Measurements from ENCODE around the gene SNX25. TPM values are rescaled to one million over a fixed set of nuclear protein-coding genes. Genes with fewer than 3 reads are reported as not detected.

Gene SNX25
- total RNA-seq, 1 donor from 2014 or later, result 13.9 TPM

DNA sequence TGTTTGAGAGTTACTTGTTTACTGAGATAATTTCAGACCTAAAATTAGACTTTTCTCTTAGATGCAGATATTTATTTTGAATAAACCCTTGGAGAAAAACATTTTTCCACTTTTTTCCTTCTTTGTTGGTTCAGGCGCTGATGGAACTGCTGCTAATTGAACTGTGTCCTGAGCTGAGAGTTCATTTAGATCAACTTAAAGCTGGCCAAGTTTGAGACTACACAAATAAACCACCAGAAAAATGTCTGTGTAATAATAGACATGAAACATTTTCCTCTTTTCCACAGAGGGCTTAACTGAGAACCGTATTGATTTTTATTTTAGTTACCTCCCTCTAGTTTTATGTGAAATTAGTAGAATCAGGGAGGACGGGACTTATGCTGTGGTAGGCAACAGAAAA is 153.9 kb downstream of the SNX25 start:
- no peak for TF ChIP-seq CTCF (IDR thresholded peaks at IDR 0.05; ENCODE audit: unreplicated experiment)
- H3K27ac Mint-ChIP-seq, result no peak overlapping the region
- H3K9me3 Mint-ChIP-seq (ENCODE audit: low read depth), result no peaks in the 10 kb centered on the region
- DNase-seq (ENCODE audit: low spot score, unreplicated experiment), result no peak
- peaks cover 4% of the 10 kb centered on the region for H3K4me1 Mint-ChIP-seq (ENCODE audit: low read depth)
- peaks cover 7% of the 10 kb centered on the region for H3K36me3 Mint-ChIP-seq (ENCODE audit: insufficient read depth)
- H3K4me3 Mint-ChIP-seq (ENCODE audit: low read depth), result no peak overlapping the region
- H3K27me3 Mint-ChIP-seq, result no peaks in the 10 kb centered on the region

- H3K4me1 Mint-ChIP-seq (ENCODE audit: low read depth), result peaks cover 4% of the 10 kb centered on the region
- H3K27me3 Mint-ChIP-seq, result no peaks in the 10 kb centered on the region
- H3K4me3 Mint-ChIP-seq (ENCODE audit: low read depth), result no peak overlapping the region
- H3K27ac Mint-ChIP-seq, result no peak overlapping the region
- DNase-seq (ENCODE audit: low spot score, unreplicated experiment), result no peak
- TF ChIP-seq CTCF (IDR thresholded peaks at IDR 0.05; ENCODE audit: unreplicated experiment), result no peak
- H3K36me3 Mint-ChIP-seq (ENCODE audit: insufficient read depth), result peaks cover 8% of the 10 kb centered on the region
- H3K9me3 Mint-ChIP-seq (ENCODE audit: low read depth), result no peaks in the 10 kb centered on the region
Observed at GRCh38 chr4:185364886-185365285, 155.5 kb downstream of the SNX25 start.

GRCh38 chr4:185369731-185370130 is 160.3 kb downstream of the SNX25 start:
- Mint-ChIP-seq H3K4me1 (ENCODE audit: low read depth) (no peaks in the 10 kb centered on the region), H3K27ac (no peak overlapping the region), H3K4me3 (ENCODE audit: low read depth) (no peak overlapping the region), H3K36me3 (ENCODE audit: insufficient read depth) (peaks cover 13% of the 10 kb centered on the region), H3K9me3 (ENCODE audit: low read depth) (no peaks in the 10 kb centered on the region), H3K27me3 (peaks cover 4% of the 10 kb centered on the region)
- no peak for TF ChIP-seq CTCF (IDR thresholded peaks at IDR 0.05; ENCODE audit: unreplicated experiment)
- no peak for DNase-seq (ENCODE audit: low spot score, unreplicated experiment)

- H3K27ac Mint-ChIP-seq, result no peak overlapping the region
- H3K36me3 Mint-ChIP-seq (ENCODE audit: insufficient read depth), result peaks cover 13% of the 10 kb centered on the region
- no peak for DNase-seq (ENCODE audit: low spot score, unreplicated experiment)
- H3K27me3 Mint-ChIP-seq, result peaks cover 4% of the 10 kb centered on the region
- H3K4me3 Mint-ChIP-seq (ENCODE audit: low read depth), result no peak overlapping the region
- H3K9me3 Mint-ChIP-seq (ENCODE audit: low read depth), result no peaks in the 10 kb centered on the region
- no peaks in the 10 kb centered on the region for H3K4me1 Mint-ChIP-seq (ENCODE audit: low read depth)
- TF ChIP-seq CTCF (IDR thresholded peaks at IDR 0.05; ENCODE audit: unreplicated experiment), result no peak
Observed at GRCh38 chr4:185370268-185370949, 161.0 kb downstream of the SNX25 start.

GRCh38 chr4:185371702-185372101 is 162.3 kb downstream of the SNX25 start:
- no peaks in the 10 kb centered on the region for H3K4me1 Mint-ChIP-seq (ENCODE audit: low read depth)
- DNase-seq (ENCODE audit: low spot score, unreplicated experiment), result no peak
- no peak overlapping the region for H3K4me3 Mint-ChIP-seq (ENCODE audit: low read depth)
- peaks cover 13% of the 10 kb centered on the region for H3K36me3 Mint-ChIP-seq (ENCODE audit: insufficient read depth)
- no peak overlapping the region for H3K27ac Mint-ChIP-seq
- H3K27me3 Mint-ChIP-seq, result peaks cover 4% of the 10 kb centered on the region
- H3K9me3 Mint-ChIP-seq (ENCODE audit: low read depth), result no peaks in the 10 kb centered on the region
- TF ChIP-seq CTCF (IDR thresholded peaks at IDR 0.05; ENCODE audit: unreplicated experiment), result no peak

Data from progenitor cell of endocrine pancreas (in vitro differentiated cells).